Neural cell (in vitro differentiated cells): Measurements from ENCODE around the gene DGCR6L. TPM values are rescaled to one million over a fixed set of nuclear protein-coding genes. Genes with fewer than 3 reads are reported as not detected.
A peak's percentile ranks its signal among the peaks of the same experiment; 100 is the strongest.
"Not testable (repeated sequence)": the region's sequence is repeated elsewhere in the genome, so short reads cannot be mapped to it uniquely, and the experiment has no call there.

Source experiments
- H2AFZ ChIP-seq: fragments of 200-600, 300-800 bp; sonication (generic), shearing (Covaris generic); 2 replicates; pipeline ENCODE4 v1.6.0; 2014; ENCODE audit warnings: low read depth, mild to moderate bottlenecking, antibody characterized with exemption, low read length, moderate library complexity
- H3F3A ChIP-seq: fragments of 200-600 bp; shearing (Covaris generic); 2 replicates; pipeline ENCODE4 v1.6.1; 2016; ENCODE audit warnings: mild to moderate bottlenecking, moderate library complexity, mixed read lengths, antibody characterized with exemption, low read length; ENCODE audit not compliant: insufficient read depth, poor library complexity, severe bottlenecking
- H3K27ac ChIP-seq: fragments of 200-600, 300-800 bp; sonication (generic), shearing (Covaris generic); 2 replicates; pipeline ENCODE4 v1.5.1; 2014; ENCODE audit warnings: mild to moderate bottlenecking, low read length, moderate library complexity
- H3K27me3 ChIP-seq: fragments of 300-800, 200-600 bp; sonication (generic), shearing (Covaris generic); 2 replicates; pipeline ENCODE4 v1.6.0; 2014; ENCODE audit warnings: mild to moderate bottlenecking, low read depth, low read length, moderate library complexity; ENCODE audit not compliant: insufficient read depth
- H3K36me3 ChIP-seq: fragments of 300-800, 200-600 bp; sonication (generic), shearing (Covaris generic); 2 replicates; pipeline ENCODE4 v1.5.1; 2014; ENCODE audit warnings: mild to moderate bottlenecking, antibody characterized with exemption, low read length, moderate library complexity; ENCODE audit not compliant: insufficient read depth
- H3K4me2 ChIP-seq: fragments of 300-800, 200-600 bp; sonication (generic), shearing (Covaris generic); 2 replicates; pipeline ENCODE4 v1.6.0; 2014; ENCODE audit warnings: mild to moderate bottlenecking, low read length
- H3K4me3 ChIP-seq: fragments of 300-800, 200-600 bp; sonication (generic), shearing (Covaris generic); 2 replicates; pipeline ENCODE4 v1.5.1; 2014; ENCODE audit warnings: mild to moderate bottlenecking, low read length, moderate library complexity
- H3K79me2 ChIP-seq: fragments of 200-600 bp; shearing (Covaris generic); replicated peaks from 2 replicates; pipeline ENCODE4 v1.6.0; 2014; ENCODE audit warnings: mild to moderate bottlenecking, low read length, moderate library complexity; ENCODE audit not compliant: insufficient read depth
- H3K9ac ChIP-seq: fragments of 300-800, 200-600 bp; sonication (generic), shearing (Covaris generic); 2 replicates; pipeline ENCODE4 v1.6.1; 2016; ENCODE audit warnings: mild to moderate bottlenecking, low read length, mixed read lengths
- H3K9me2 ChIP-seq: fragments of 200-600 bp; shearing (Covaris generic); 2 replicates; pipeline ENCODE4 v1.6.1; 2016; ENCODE audit warnings: mild to moderate bottlenecking, low read length, mixed read lengths; ENCODE audit not compliant: insufficient read depth
- H3K9me3 ChIP-seq: fragments of 200-600, 300-800 bp; sonication (generic), shearing (Covaris generic); 2 replicates; pipeline ENCODE4 v1.6.1; 2016; ENCODE audit warnings: mild to moderate bottlenecking, mixed run types, low read length, moderate library complexity, mixed read lengths
- H4K20me1 ChIP-seq: fragments of 200-600 bp; shearing (Covaris generic); 2 replicates; pipeline ENCODE4 v1.6.1; 2016; ENCODE audit warnings: mild to moderate bottlenecking, mixed run types; ENCODE audit not compliant: insufficient read depth
- CTCF ChIP-seq: fragments of 450-650 bp; IDR thresholded peaks from 2 replicates; pipeline ENCODE4 v1.5.1; 2014; ENCODE audit warnings: antibody characterized with exemption, mild to moderate bottlenecking, moderate library complexity; ENCODE audit not compliant: poor library complexity, severe bottlenecking
- EZH2 ChIP-seq: fragments of 200-600, 300-800 bp; shearing (Covaris generic), sonication (generic); IDR thresholded peaks from 2 replicates; pipeline ENCODE4 v1.6.1; 2014; ENCODE audit warnings: antibody characterized with exemption, low read length, borderline replicate concordance, mild to moderate bottlenecking; ENCODE audit not compliant: insufficient read depth, poor library complexity, severe bottlenecking
- MXI1 ChIP-seq: fragments of 450-650 bp; conservative IDR thresholded peaks from 2 replicates; pipeline ENCODE4 v1.6.1; 2014; ENCODE audit warnings: antibody characterized with exemption, mild to moderate bottlenecking; ENCODE audit not compliant: poor library complexity, severe bottlenecking
- POLR2AphosphoS5 ChIP-seq: IDR thresholded peaks from 2 replicates; pipeline ENCODE4 v1.6.1; 2012
- RAD21 ChIP-seq: fragments of 450-650 bp; conservative IDR thresholded peaks from 2 replicates; pipeline ENCODE4 v1.6.1; 2014; ENCODE audit warnings: antibody characterized with exemption, mild to moderate bottlenecking, moderate library complexity
- REST ChIP-seq: IDR thresholded peaks from 2 replicates; pipeline ENCODE4 v1.6.1; 2012; ENCODE audit warnings: borderline replicate concordance
- SMC3 ChIP-seq: fragments of 450-650 bp; conservative IDR thresholded peaks from 2 replicates; pipeline ENCODE4 v1.6.1; 2014; ENCODE audit warnings: antibody characterized with exemption, mild to moderate bottlenecking, moderate library complexity; ENCODE audit not compliant: poor library complexity
- TAF1 ChIP-seq: IDR thresholded peaks from 2 replicates; pipeline ENCODE4 v1.6.1; 2012; ENCODE audit warnings: low read depth
- polyA plus RNA-seq: library from polyadenylated mRNA; depleted of rRNA; stranded (reverse); fragments of >200 nt; gene quantifications from 2 replicates; pipeline ENCODE4 v1.2.3, GENCODE V29; 2014

DGCR6L gene
- polyA plus RNA-seq, 1 donor from 2014 or later: 125 TPM

- H3K36me3 ChIP-seq, H2AFZ ChIP-seq: not testable (repeated sequence)
Measured at GRCh38 chr22:20303229-20303534, 16.7 kb downstream of the DGCR6L start.

DNA sequence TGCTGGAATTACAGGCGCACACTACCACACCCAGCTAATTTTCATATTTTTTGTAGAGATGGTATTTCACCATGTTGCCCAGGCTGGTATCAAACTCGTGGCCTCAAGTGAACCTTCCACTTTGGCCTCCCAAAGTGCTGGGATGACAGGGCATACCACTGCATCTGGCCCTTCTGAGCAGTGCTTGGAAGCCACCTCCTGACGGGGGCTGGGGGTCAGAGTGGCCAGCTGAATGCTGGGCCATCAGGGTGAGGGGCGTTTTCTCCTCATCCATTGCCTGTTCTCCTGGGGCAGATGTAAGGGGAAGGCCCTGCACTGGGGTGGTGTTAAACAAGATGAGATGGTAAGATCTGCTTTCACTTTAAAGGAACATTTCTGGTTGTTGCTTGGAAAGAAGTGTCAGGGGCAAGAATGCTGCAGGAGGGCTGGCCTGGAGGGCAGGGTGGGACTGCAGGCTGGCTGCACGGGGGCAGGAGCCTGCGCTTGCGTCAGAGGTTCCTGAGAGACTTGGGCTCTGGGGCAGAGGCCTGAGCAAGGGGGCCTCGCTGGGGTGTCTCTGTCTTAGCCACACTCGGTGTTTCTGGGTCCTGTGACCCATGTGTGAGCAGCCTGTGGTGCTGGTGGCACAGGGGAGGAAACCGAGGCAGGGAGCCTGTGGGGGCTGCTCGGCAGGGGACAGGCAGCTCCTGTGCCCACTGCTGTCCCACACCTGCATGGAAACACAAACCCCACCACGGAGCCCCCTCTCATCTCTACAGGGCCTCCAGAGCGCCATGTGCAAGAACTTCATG, 17.2 kb downstream of the DGCR6L start:
- Histone ChIP-seq H3K9ac (no peak overlapping the region), H3K4me3 (no peak overlapping the region), H2AFZ (no peak overlapping the region), H3K36me3 (no peaks in the 10 kb centered on the region), H3K4me2 (no peak overlapping the region), H3K9me2 (no peaks in the 10 kb centered on the region), H3K79me2 (no peaks in the 10 kb centered on the region), H3K27me3 (peaks cover 36% of the 10 kb centered on the region), H4K20me1 (no peaks in the 10 kb centered on the region), H3K9me3 (no peaks in the 10 kb centered on the region), H3F3A (no peaks in the 10 kb centered on the region), H3K27ac (no peak overlapping the region)
- no peak for TF ChIP-seq CTCF
- no peak for TF ChIP-seq POLR2AphosphoS5
- no peak for TF ChIP-seq EZH2
- TF ChIP-seq REST: no peak
- no peak for TF ChIP-seq SMC3
- TF ChIP-seq TAF1: no peak

More at GRCh38 chr22:20303229-20303534, 16.7 kb downstream of the DGCR6L start:
- peaks cover 33% of the 10 kb centered on the region for H3K27me3 ChIP-seq
- not testable (repeated sequence) for H3F3A ChIP-seq, H3K9ac ChIP-seq, H3K4me2 ChIP-seq, H3K9me2 ChIP-seq, H3K79me2 ChIP-seq, H4K20me1 ChIP-seq, H3K4me3 ChIP-seq, H3K27ac ChIP-seq, H3K9me3 ChIP-seq

GRCh38 chr22:20299746-20300136, 20.1 kb downstream of the DGCR6L start:
- no peak for TF ChIP-seq POLR2AphosphoS5
- TF ChIP-seq CTCF: peak; percentile 37
- no peak for TF ChIP-seq SMC3
- no peak for TF ChIP-seq EZH2
- TF ChIP-seq MXI1: peak; percentile 50
- TF ChIP-seq TAF1: no peak
- peak; percentile 10 for TF ChIP-seq RAD21
- peaks cover 36% of the 10 kb centered on the region for H3K27me3 ChIP-seq
- H3K4me3 ChIP-seq: peak overlapping the region; percentile 63
- no peaks in the 10 kb centered on the region for H3F3A ChIP-seq
- H3K9me3 ChIP-seq: no peaks in the 10 kb centered on the region
- H2AFZ ChIP-seq: no peak overlapping the region
- H3K36me3 ChIP-seq: no peaks in the 10 kb centered on the region
- H3K9ac ChIP-seq: no peak overlapping the region
- H3K79me2 ChIP-seq: no peaks in the 10 kb centered on the region
- H4K20me1 ChIP-seq: no peaks in the 10 kb centered on the region
- H3K27ac ChIP-seq: no peak overlapping the region
- no peak overlapping the region for H3K4me2 ChIP-seq
- H3K9me2 ChIP-seq: no peaks in the 10 kb centered on the region
